A549 (cell line): ENCODE results near the gene KCTD3. TPM values are rescaled to one million over a fixed set of nuclear protein-coding genes. Genes with fewer than 3 reads are reported as not detected.
A peak's percentile ranks its signal among the peaks of the same experiment; 100 is the strongest.

Experiments
- ATAC-seq, 2 experiments: fragments of 200-7000 bp in 1 of 2; fragments of >200 bp in 1 of 2; cut with Nextera tagmentation in 1 of 2; cut with Tn5 transposase in 1 of 2; 3 replicates each; pipeline versions ENCODE4 v1.8.0 to v1.9.1; 2018 to 2020; ENCODE audit warnings: mild to moderate bottlenecking in 1 of 2, moderate library complexity in 1 of 2
- CTCF ChIA-PET: fragments of 300-600 bp; sonication (Branson Sonifier 250); formaldehyde crosslinking; extraction: SDS; loops from one replicate; lab custom pipeline; 2021; ENCODE audit warnings: antibody characterized with exemption, inconsistent platforms; lab: Yijun Ruan, JAX
- POLR2A ChIA-PET: fragments of 350-600 bp; formaldehyde crosslinking; extraction: SDS; loops from one replicate; lab custom pipeline; 2021; ENCODE audit warnings: antibody characterized with exemption, inconsistent platforms; lab: Yijun Ruan, JAX
- DNase-seq, 2 experiments: peaks; one replicate each; pipeline versions ENCODE4 v3.0.0 to v3.0.0-alpha.2; 2011 to 2016; ENCODE audit warnings: low read depth in 1 of 2, low spot score in 1 of 2
- FAIRE-seq: peaks from 2 replicates; lab custom pipeline; 2011; peaks lifted over from hg19 to GRCh38; lab: Jason Lieb, UNC
- H3K27ac ChIP-seq, 2 experiments: fragments of >200 bp; sonication (Bioruptor Twin); formaldehyde crosslinking; 3 replicates each; pipeline ENCODE4 v1.5.1; 2016 to 2017
- H3K4me1 ChIP-seq: fragments of >200 bp; sonication (Bioruptor Twin); formaldehyde crosslinking; 3 replicates; pipeline ENCODE4 v1.6.1; 2016
- H3K4me2 ChIP-seq: fragments of >200 bp; sonication (Bioruptor Twin); formaldehyde crosslinking; 3 replicates; pipeline ENCODE4 v1.6.1; 2016
- H3K4me3 ChIP-seq: fragments of >200 bp; sonication (Bioruptor Twin); formaldehyde crosslinking; 3 replicates; pipeline ENCODE4 v1.5.1; 2016
- H3K9me3 ChIP-seq: fragments of >200 bp; sonication (Bioruptor Twin); formaldehyde crosslinking; 3 replicates; pipeline ENCODE4 v1.6.1; 2016
- BCL3 ChIP-seq: fragments of >200 bp; sonication (Bioruptor Twin); formaldehyde crosslinking; IDR thresholded peaks from 3 replicates; pipeline ENCODE4 v1.6.1; 2016
- CEBPB ChIP-seq, 2 experiments: fragments of >200 bp in 1 of 2; sonication (Bioruptor Twin) in 1 of 2; formaldehyde crosslinking in 1 of 2; IDR thresholded peaks; 2 replicates each; pipeline ENCODE4 v1.6.1; 2012 to 2016
- E2F6 ChIP-seq: IDR thresholded peaks from 2 replicates; pipeline ENCODE4 v1.6.1; 2012; ENCODE audit warnings: low read depth, borderline replicate concordance
- ELK1 ChIP-seq: fragments of 150-350 bp; IDR thresholded peaks from 2 replicates; pipeline ENCODE4 v1.6.1; 2014; ENCODE audit warnings: low read depth, mild to moderate bottlenecking, low read length
- EP300 ChIP-seq, 2 experiments: fragments of >200 bp; sonication (Bioruptor Twin); formaldehyde crosslinking; IDR thresholded peaks; 2 replicates in 1 of 2; 3 replicates in 1 of 2; pipeline ENCODE4 v1.6.1; 2016 to 2017
- FOSB ChIP-seq: fragments of 250-450 bp; sonication (Bioruptor Pico); IDR thresholded peaks from 2 replicates; pipeline ENCODE4 v1.5.0; 2020; ENCODE audit warnings: mild to moderate bottlenecking, moderate library complexity
- GATA3 ChIP-seq: IDR thresholded peaks from 2 replicates; pipeline ENCODE4 v1.6.1; 2012; ENCODE audit warnings: borderline replicate concordance
- HOXB13 ChIP-seq: fragments of 250-450 bp; sonication (Bioruptor Pico); IDR thresholded peaks from 2 replicates; pipeline ENCODE4 v1.5.0; 2020; ENCODE audit warnings: low read depth, mild to moderate bottlenecking, moderate library complexity
- JUN ChIP-seq, 2 experiments: fragments of >200 bp; sonication (Bioruptor Twin); formaldehyde crosslinking; IDR thresholded peaks; 2 replicates in 1 of 2; 3 replicates in 1 of 2; pipeline ENCODE4 v1.6.1; 2016 to 2017
- MAFK ChIP-seq: fragments of 450-650 bp; IDR thresholded peaks from 2 replicates; pipeline ENCODE4 v1.6.1; 2014; ENCODE audit not compliant: partially characterized antibody
- MAX ChIP-seq: IDR thresholded peaks from 2 replicates; pipeline ENCODE4 v1.6.1; 2012
- MAZ ChIP-seq: fragments of 150-350 bp; IDR thresholded peaks from 2 replicates; pipeline ENCODE4 v1.6.1; 2014; ENCODE audit warnings: antibody characterized with exemption, low read depth, low read length, borderline replicate concordance
- MYC ChIP-seq: IDR thresholded peaks from 2 replicates; pipeline ENCODE4 v1.6.1; 2012; ENCODE audit warnings: mild to moderate bottlenecking, inconsistent platforms, low read length, improper control_type of control experiment, borderline replicate concordance
- PHF8 ChIP-seq: fragments of 200-600 bp; sonication (generic); IDR thresholded peaks from 2 replicates; pipeline ENCODE4 v1.6.1; 2016; ENCODE audit warnings: low read depth, mild to moderate bottlenecking, antibody characterized with exemption, moderate library complexity, borderline replicate concordance
- POLR2A ChIP-seq: IDR thresholded peaks from 2 replicates; pipeline ENCODE4 v1.6.1; 2012; ENCODE audit warnings: mild to moderate bottlenecking, low read length
- RAD21 ChIP-seq, 2 experiments: fragments of >200 bp in 1 of 2; sonication (Bioruptor Twin) in 1 of 2; formaldehyde crosslinking in 1 of 2; IDR thresholded peaks in 1 of 2; conservative IDR thresholded peaks in 1 of 2; 2 replicates in 1 of 2; 3 replicates in 1 of 2; pipeline ENCODE4 v1.6.1; 2012 to 2018; ENCODE audit warnings: inconsistent platforms in 1 of 2
- RARB ChIP-seq: fragments of 250-450 bp; sonication (Bioruptor Pico); IDR thresholded peaks from 2 replicates; pipeline ENCODE4 v1.8.0; 2021; ENCODE audit warnings: mild to moderate bottlenecking, moderate library complexity
- WGBS: methylation state at CpG from one replicate; pipeline ENCODE4 v1.1.6; 2017; ENCODE audit errors: missing lambda C conversion rate; 5-methylcytosine and 5-hydroxymethylcytosine counted together
- polyA minus RNA-seq: library from RNA; depleted of rRNA, polyadenylated mRNA; stranded (reverse); fragments of >200 nt; gene quantifications from 2 replicates; pipeline ENCODE4 v1.2.3, GENCODE V29; 2011; rRNA and poly(A)+ RNA removed
- polyA plus RNA-seq, 4 experiments: library from polyadenylated mRNA; depleted of rRNA in 3 of 4; stranded (reverse); fragments of >200 nt; fragmentation: RNase III in 1 of 4; extraction: RNeasy Plus Mini Kit Qiagen cat#74134 plus additional on column Dnase treatment in 1 of 4; gene quantifications; 2 replicates in 3 of 4; 3 replicates in 1 of 4; pipeline ENCODE4 v1.2.3, GENCODE V29; 2011 to 2017

KCTD3 gene
- polyA plus RNA-seq (2011; rRNA removed) (69.4 and 78.9 TPM in 2 replicates), polyA plus RNA-seq (2017; fragmentation: RNase III; extraction: RNeasy Plus Mini Kit Qiagen cat#74134 plus additional on column Dnase treatment) (30.8 to 33.0 TPM (median 32.7 TPM) in 3 replicates), polyA minus RNA-seq (56.7 and 76.1 TPM in 2 replicates)
- 25.2 and 29.9 TPM in 2 replicates for polyA plus RNA-seq (2012; cell fraction: cytosol; rRNA removed)
- 19.0 and 19.8 TPM in 2 replicates for polyA plus RNA-seq (2012; cell fraction: nucleus; rRNA removed)

- CTCF ChIA-PET = interaction anchor here (1.3 kb wide), 1 partner anchor 40 kb away, joined by 3 read pairs; no protein-coding TSS in a partner anchor
- FAIRE-seq = no peak
- WGBS = 10% methylated on average over 29 of the region's 44 CpGs
Observed at GRCh38 chr1:215566556-215567490, at the start of gene KCTD3. TSS of gene KCTD3 (plus strand) at chr1:215567304. CDS start at chr1:215567686, 382 bp downstream.

GRCh38 chr1:215517441-215517891 is 49.6 kb upstream of the KCTD3 start:
- ATAC-seq (peak; percentile 54 to 75; a peak in 4 of 6 replicates), FAIRE-seq (no peak), DNase-seq (peak in 1 of 2 experiments; percentile 28)
- ChIA-PET POLR2A (no interaction called here), CTCF (interaction anchor here (1.0 kb wide), 1 partner anchor 856 kb away, joined by 3 read pairs; no protein-coding TSS in a partner anchor)
- TF ChIP-seq RARB = no peak
- TF ChIP-seq RAD21 (conservative IDR thresholded peaks at IDR 0.05 in 1 of 2, IDR thresholded peaks at IDR 0.05 in 1 of 2) = peak in 1 of 2 experiments; percentile 23; a peak in 1 of 5 replicates
- no peak for TF ChIP-seq MYC
- TF ChIP-seq MAFK = peak; percentile 48
- no peak for TF ChIP-seq EP300 (IDR thresholded peaks at IDR 0.05)
- Histone ChIP-seq H3K27ac (no peak overlapping the region), H3K9me3 (no peaks in the 10 kb centered on the region), H3K4me2 (no peak overlapping the region), H3K4me3 (no peak overlapping the region), H3K4me1 (no peaks in the 10 kb centered on the region)
- WGBS = 40% methylated on average over 3 of the region's 4 CpGs

More at GRCh38 chr1:215566556-215567490, at the start of gene KCTD3:
- H3K4me2 ChIP-seq = peak within 1 kb of the TSS; percentile 95
- POLR2A ChIA-PET = interaction anchor here (0.7 kb wide), 2 partner anchors 23 to 985 kb away, joined by 3 read pairs; no protein-coding TSS in a partner anchor
- peak within 1 kb of the TSS; percentile 78 for H3K4me3 ChIP-seq
- peaks cover 25% of the 10 kb centered on the region for H3K4me1 ChIP-seq
- TF ChIP-seq BCL3 = peak; percentile 67; the same call in 1 of the 3 replicates
- TF ChIP-seq ELK1 = no peak
- TF ChIP-seq FOSB (CRISPR knock-in tag) = no peak
- TF ChIP-seq E2F6 = 0 out of 2 replicates have a peak, but pooled peaks have one; percentile 38
- TF ChIP-seq JUN (IDR thresholded peaks at IDR 0.05) = peak in 1 of 2 experiments; percentile 65; a peak in 3 of 5 replicates
- TF ChIP-seq MYC = peak; percentile 13; the same call in 1 of the 2 replicates
- no peak for TF ChIP-seq HOXB13 (CRISPR knock-in tag)
- peak; percentile 49; the same call in 1 of the 2 replicates for TF ChIP-seq GATA3
- TF ChIP-seq PHF8 = peak; percentile 16; the same call in 1 of the 2 replicates
- peak; percentile 26; the same call in 1 of the 2 replicates for TF ChIP-seq MAZ
- TF ChIP-seq MAX = peak; percentile 83
- peak; percentile 77 for TF ChIP-seq POLR2A
- no peak; a peak in 1 of 4 replicates for TF ChIP-seq CEBPB (IDR thresholded peaks at IDR 0.05)
- TF ChIP-seq, all 56 proteins: peak for 9
- H3K9me3 ChIP-seq = no peaks in the 10 kb centered on the region
- ATAC-seq (peak; percentile 82 to 84), DNase-seq (peak; percentile 70 to 81)
- H3K27ac ChIP-seq = peak within 1 kb of the TSS; percentile 93 to 98
